ENCODE measurements around the gene JAKMIP3. TPM values are rescaled to one million over a fixed set of nuclear protein-coding genes. Genes with fewer than 3 reads are reported as not detected.

JAKMIP3 gene
- total RNA-seq, 1 experiment from 2014 or later: 5.6 TPM

DNA sequence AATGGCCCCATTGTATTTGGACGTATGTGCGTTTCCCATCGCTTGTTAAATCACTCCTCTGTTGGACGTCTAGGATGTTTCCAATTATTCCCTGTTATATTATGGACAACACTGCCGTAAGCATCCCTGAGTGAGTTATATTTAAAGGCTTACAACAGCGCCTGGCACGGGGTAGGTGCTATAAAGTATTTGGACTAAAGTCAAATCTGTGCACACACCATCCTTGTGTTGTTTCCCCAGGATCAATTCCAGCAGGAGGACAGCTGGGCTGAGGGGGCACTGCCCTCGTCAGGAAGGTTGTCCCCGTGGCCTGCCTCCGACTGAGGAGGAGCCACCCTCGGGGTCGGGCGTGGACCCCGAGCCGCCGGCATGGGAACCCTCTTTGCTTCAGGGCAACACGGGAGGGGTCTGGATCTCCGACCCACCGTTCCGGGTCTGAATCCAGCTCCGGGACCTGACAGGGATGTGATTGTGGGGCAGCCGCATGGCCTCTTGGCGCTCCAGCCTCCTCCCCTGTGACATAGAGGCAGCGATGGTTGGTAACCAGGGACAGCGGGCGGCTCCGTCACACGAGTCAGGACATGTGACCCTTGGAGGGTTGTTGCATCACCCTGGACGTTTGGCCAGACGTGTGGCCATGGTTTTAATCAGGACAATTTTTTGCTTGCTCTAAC lies 1.5 kb upstream of the JAKMIP3 start:
- BruUV-seq (replicated peaks): no TSS peak
- Histone ChIP-seq H3K79me2 (ENCODE audit: low read depth) (peaks cover 2% of the 10 kb centered on the region; the same call in 1 of the 2 replicates), H3K4me3 (no peak overlapping the region), H3K4me1 (replicated peaks; ENCODE audit: insufficient read depth) (peaks cover 21% of the 10 kb centered on the region; the same call in 1 of the 2 replicates), H3K27me3 (ENCODE audit: insufficient read depth, low read depth) (no peaks in the 10 kb centered on the region), H2AFZ (no peak overlapping the region), H3F3A (ENCODE audit: insufficient read depth, low read depth) (peaks cover 8% of the 10 kb centered on the region; the same call in 1 of the 2 replicates), H3K27ac (no peak overlapping the region), H3K9me3 (ENCODE audit: insufficient read depth, low read depth) (no peaks in the 10 kb centered on the region), H3K36me3 (ENCODE audit: low read depth) (no peaks in the 10 kb centered on the region), H3K9me2 (ENCODE audit: insufficient read depth) (no peaks in the 10 kb centered on the region), H4K20me1 (ENCODE audit: insufficient read depth) (no peaks in the 10 kb centered on the region), H3K4me2 (peak overlapping the region; percentile 88; the same call in 1 of the 2 replicates)
- TF ChIP-seq, protein P1, sequence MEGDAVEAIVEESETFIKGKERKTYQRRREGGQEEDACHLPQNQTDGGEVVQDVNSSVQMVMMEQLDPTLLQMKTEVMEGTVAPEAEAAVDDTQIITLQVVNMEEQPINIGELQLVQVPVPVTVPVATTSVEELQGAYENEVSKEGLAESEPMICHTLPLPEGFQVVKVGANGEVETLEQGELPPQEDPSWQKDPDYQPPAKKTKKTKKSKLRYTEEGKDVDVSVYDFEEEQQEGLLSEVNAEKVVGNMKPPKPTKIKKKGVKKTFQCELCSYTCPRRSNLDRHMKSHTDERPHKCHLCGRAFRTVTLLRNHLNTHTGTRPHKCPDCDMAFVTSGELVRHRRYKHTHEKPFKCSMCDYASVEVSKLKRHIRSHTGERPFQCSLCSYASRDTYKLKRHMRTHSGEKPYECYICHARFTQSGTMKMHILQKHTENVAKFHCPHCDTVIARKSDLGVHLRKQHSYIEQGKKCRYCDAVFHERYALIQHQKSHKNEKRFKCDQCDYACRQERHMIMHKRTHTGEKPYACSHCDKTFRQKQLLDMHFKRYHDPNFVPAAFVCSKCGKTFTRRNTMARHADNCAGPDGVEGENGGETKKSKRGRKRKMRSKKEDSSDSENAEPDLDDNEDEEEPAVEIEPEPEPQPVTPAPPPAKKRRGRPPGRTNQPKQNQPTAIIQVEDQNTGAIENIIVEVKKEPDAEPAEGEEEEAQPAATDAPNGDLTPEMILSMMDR (conservative IDR thresholded peaks at IDR 0.05): no peak
- no peak for TF ChIP-seq EZH2 (IDR thresholded peaks at IDR 0.05; ENCODE audit: low read depth)
- peak in 1 of 2 experiments; percentile 1 for DNase-seq
- intact Hi-C loops (cut with micrococcal nuclease; ENCODE audit: unreplicated experiment): loop anchor here (2.0 kb wide), 1 partner anchor 31 kb away; no protein-coding TSS in a partner anchor
- ChIA-PET CTCF (no interaction called here), POLR2A (ENCODE audit: unreplicated experiment) (no interaction called here)

DNA sequence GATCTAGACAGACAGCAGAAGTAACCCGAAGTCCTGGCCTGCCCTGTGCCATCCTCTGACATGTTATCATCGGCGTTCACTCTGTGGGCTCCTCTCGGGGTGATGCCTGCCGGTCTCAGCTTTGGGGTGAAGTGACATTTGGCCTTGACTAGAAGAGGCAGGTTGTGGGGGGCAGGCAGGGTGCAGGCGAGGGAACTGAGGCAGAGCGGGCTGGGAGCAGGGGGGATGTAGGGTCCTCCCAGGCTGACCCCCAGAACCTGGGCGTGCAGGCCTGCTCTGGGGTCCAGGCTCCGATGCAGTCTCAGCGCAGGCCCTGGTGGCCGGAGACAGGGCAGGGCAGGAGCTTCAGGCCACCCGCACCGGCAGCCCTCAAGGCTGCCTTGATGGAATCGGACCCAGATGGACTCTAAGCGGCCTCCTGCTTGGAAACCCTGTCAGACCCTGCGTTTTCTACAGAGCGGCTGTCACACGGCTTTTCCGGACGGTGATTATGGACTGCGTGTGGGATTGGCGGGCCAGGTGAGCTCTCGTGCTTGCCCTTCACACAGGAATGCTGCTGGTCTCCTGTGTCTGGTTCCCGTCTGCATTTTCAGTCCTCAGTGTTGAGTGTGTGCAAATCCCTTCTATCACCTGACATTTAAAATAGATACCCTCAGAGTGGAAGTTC lies 842 bp upstream of the JAKMIP3 start:
- peak overlapping the region; percentile 77 for H3K27ac ChIP-seq
- H4K20me1 ChIP-seq (ENCODE audit: insufficient read depth): no peaks in the 10 kb centered on the region
- ChIA-PET CTCF (no interaction called here), POLR2A (ENCODE audit: unreplicated experiment) (interaction anchor here (1.1 kb wide), 1 partner anchor 28 kb away, joined by 7 read pairs; no protein-coding TSS in a partner anchor)
- H2AFZ ChIP-seq: peak overlapping the region; percentile 87
- no peaks in the 10 kb centered on the region for H3K9me2 ChIP-seq (ENCODE audit: insufficient read depth)
- H3F3A ChIP-seq (ENCODE audit: insufficient read depth, low read depth): peaks cover 8% of the 10 kb centered on the region; the same call in 1 of the 2 replicates
- DNase-seq: peak in 1 of 2 experiments; percentile 14
- H3K27me3 ChIP-seq (ENCODE audit: insufficient read depth, low read depth): no peaks in the 10 kb centered on the region
- no peaks in the 10 kb centered on the region for H3K9me3 ChIP-seq (ENCODE audit: insufficient read depth, low read depth)
- intact Hi-C loops (cut with micrococcal nuclease; ENCODE audit: unreplicated experiment): loop anchor here (2.0 kb wide), 1 partner anchor 30 kb away; no protein-coding TSS in a partner anchor
- peak overlapping the region; percentile 77 for H3K4me3 ChIP-seq
- no peaks in the 10 kb centered on the region for H3K36me3 ChIP-seq (ENCODE audit: low read depth)
- peaks cover 2% of the 10 kb centered on the region; the same call in 1 of the 2 replicates for H3K79me2 ChIP-seq (ENCODE audit: low read depth)
- no peak for TF ChIP-seq EZH2 (IDR thresholded peaks at IDR 0.05; ENCODE audit: low read depth)
- TF ChIP-seq, protein P1 (conservative IDR thresholded peaks at IDR 0.05): no peak
- H3K4me1 ChIP-seq (replicated peaks; ENCODE audit: insufficient read depth): peaks cover 21% of the 10 kb centered on the region; the same call in 1 of the 2 replicates
- TSS peak; percentile 69 for BruUV-seq (replicated peaks)
- H3K4me2 ChIP-seq: peak overlapping the region; percentile 88

DNA sequence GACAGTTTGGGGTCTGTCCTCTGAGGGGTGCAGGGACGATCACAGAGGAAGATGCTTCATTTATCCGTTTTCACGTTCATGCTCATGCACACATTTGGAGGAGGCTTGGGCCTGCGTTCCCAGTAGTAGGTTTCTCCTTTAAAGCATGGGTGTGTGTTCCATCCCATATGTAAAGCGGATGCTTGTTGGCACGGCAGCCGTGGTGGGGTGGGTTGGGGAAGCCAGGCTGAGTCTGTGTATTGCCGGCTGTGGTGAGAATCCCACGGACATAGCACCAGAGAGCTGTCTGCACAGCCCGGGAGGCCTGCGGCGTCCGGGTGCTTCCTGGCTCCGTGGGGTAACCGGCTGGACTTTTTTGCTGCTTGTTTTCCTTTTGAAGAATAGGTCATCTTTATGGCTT lies 440 bp downstream of the JAKMIP3 start:
- H3K9me2 ChIP-seq (ENCODE audit: insufficient read depth): no peaks in the 10 kb centered on the region
- peaks cover 8% of the 10 kb centered on the region; the same call in 1 of the 2 replicates for H3F3A ChIP-seq (ENCODE audit: insufficient read depth, low read depth)
- ChIA-PET CTCF (interaction anchor here (0.5 kb wide), 1 partner anchor 382 kb away, joined by 3 read pairs; no protein-coding TSS in a partner anchor), POLR2A (ENCODE audit: unreplicated experiment) (interaction anchor here (0.6 to 1.4 kb wide), 4 partner anchors 20 to 32 kb away, joined by 3 to 8 read pairs (median 6); no protein-coding TSS in a partner anchor)
- TF ChIP-seq, protein P1 (conservative IDR thresholded peaks at IDR 0.05): no peak
- no peak for TF ChIP-seq EZH2 (IDR thresholded peaks at IDR 0.05; ENCODE audit: low read depth)
- BruUV-seq (replicated peaks): TSS peak; percentile 67
- no peaks in the 10 kb centered on the region for H4K20me1 ChIP-seq (ENCODE audit: insufficient read depth)
- intact Hi-C loops (cut with micrococcal nuclease; ENCODE audit: unreplicated experiment): no loop called here
- no peaks in the 10 kb centered on the region for H3K9me3 ChIP-seq (ENCODE audit: insufficient read depth, low read depth)
- H3K27me3 ChIP-seq (ENCODE audit: insufficient read depth, low read depth): no peaks in the 10 kb centered on the region
- H3K36me3 ChIP-seq (ENCODE audit: low read depth): no peaks in the 10 kb centered on the region
- H3K27ac ChIP-seq: peak overlapping the region; percentile 77
- H3K4me1 ChIP-seq (replicated peaks; ENCODE audit: insufficient read depth): peaks cover 21% of the 10 kb centered on the region; the same call in 1 of the 2 replicates
- H3K79me2 ChIP-seq (ENCODE audit: low read depth): peaks cover 2% of the 10 kb centered on the region; the same call in 1 of the 2 replicates
- H2AFZ ChIP-seq: peak overlapping the region; percentile 87
- peak overlapping the region; percentile 88 for H3K4me2 ChIP-seq
- peak overlapping the region; percentile 77 for H3K4me3 ChIP-seq
- peak in 1 of 2 experiments; percentile 3 for DNase-seq
